Caki2 (cell line): Measurements from ENCODE around the gene SYT17. TPM values are rescaled to one million over a fixed set of nuclear protein-coding genes. Genes with fewer than 3 reads are reported as not detected.

ENCODE experiments used
- DNase-seq: peaks from one replicate; pipeline ENCODE4 v3.0.0-alpha.2; 2015; ENCODE audit warnings: low read depth
- in situ Hi-C: cut with HindIII; loops from 2 replicates; pipeline ENCODE4 v1.10.0; 2016; ENCODE audit warnings: low sequenced_read_pairs, low pct_unique_long_range_greater_than_20kb, mixed read lengths
- total RNA-seq: library from RNA; depleted of rRNA; stranded (reverse); fragments of >200 nt; shearing (Covaris generic); gene quantifications from 2 replicates; pipeline ENCODE4 v1.2.3, GENCODE V29; 2014; ENCODE audit warnings: low replicate concordance

The SYT17 gene
- total RNA-seq, 1 experiment from 2014 or later = 9.9 TPM

DNA sequence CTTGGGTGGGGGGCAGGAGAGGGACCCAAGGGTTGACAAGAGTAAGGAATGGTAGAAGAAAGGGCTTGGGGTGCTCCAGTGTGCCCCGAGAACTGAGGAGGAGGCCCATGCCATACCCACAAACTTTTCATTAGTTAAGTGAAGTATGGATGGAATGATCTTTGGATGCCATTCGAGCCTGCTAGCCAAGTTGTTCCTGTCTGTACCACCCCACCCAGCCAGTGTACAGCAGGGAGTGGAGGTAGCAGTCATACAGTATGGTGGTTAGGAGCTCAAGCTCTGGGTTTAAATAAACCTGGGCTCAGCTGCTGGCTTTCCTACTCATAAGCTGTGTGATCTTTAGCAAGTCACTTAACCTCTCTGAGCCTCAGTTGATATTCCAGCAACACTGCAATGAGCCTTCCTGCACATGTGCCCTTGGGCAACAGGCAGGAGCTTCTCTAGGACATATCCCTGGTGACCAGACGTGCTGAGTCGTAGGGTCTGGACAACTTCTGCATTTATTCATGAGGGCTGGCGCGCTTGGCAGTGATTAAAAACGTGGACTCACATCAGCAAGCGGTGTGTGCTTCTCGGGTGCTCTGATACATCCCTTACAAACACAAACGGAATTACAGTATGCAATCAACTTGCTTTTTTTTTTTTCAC, 31.4 kb upstream of the SYT17 start:
- DNase-seq = peak; percentile 27
- in situ Hi-C loops = no loop called here

DNA sequence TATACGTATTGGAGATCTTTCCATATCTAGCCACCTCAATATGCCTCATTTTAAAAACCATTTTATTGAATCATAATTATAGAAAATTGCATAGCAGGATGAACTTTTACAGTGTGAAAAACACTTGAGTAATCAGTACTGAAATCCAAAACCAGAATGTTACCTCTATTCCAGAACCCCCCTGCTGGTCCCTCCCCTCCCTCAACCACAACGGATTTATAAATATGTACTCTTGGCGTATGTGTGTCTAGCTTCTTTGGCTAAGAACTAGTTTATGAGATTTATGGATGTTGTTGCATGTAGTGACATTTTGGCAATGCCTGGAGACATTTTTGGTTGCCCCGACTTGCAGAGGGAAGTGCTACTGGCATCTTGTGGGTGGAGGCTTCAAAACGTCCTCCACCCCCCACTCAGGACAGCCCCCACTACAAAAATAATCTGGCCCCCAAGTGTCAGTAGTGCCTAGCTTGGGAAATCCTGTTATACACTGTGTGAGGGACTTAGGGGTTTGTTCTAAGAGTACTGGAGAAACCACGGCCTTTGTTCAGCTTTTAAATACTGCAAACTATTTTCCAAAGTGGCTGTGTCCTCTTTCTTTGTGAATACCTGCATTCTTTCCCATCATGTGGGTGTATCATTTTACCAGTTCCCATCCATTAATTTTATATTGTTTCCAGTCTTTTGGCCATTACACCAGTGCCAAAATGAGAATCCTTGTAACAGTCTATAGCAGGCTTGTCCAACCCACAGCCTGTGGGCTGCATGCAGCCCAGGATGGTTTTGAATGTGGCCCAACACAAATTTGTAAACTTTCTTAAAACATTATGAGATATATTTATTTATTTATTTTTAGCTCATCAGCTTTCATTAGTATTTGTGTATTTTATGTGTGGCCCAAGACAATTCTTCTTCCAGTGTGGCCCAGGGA, 30.6 kb upstream of the SYT17 start:
- DNase-seq = no peak
- in situ Hi-C loops = no loop called here

DNA sequence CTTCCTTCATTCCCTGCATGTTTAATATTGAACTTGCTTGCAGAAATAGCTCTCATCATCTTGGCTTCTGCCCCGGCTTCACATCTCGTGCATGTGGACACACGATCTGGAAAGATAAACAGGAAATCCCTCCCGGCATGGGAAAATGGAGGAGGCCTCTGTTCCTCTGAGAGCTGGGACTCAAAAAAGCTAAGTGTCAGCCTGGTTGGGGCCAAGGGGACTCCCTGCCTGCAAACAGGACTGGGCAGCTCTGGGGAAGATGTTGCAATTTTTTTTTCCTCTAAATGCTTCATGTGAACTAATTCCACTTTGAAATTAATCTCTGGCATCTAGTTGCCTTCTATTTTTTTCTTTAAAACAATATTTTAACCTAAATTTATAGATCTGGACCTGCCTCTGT, 29.4 kb upstream of the SYT17 start:
- DNase-seq = no peak
- in situ Hi-C loops = no loop called here

DNA sequence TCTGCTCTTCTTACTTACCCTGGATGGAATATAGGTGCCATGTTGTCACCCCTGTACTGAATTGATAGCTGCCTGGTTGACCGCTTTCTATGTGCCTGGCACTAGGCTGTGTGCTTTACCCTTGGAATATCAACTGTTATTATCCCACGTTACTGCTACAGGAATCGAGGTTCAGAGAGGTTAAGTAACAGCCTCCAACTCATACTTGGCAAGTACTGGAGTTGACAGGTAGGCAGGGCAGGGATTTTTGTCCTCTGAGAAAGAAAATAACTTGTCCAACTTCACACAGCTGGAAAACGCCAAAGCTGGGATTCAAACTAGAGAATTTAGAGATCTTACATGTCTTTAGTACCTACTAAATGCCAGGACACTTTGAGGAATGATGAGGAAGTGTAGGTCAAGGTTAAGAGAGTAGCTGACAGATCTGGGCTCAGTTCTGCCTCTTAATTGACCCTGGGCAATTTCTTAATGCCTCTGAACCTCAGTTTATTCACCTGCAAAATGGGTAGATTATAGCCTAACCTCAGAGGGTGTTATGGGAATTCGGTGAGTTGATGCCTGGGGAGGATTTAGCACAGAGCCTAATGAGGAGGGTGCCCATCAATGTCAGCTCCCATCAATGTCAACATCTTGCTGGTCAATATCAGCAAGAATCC, 28.5 kb upstream of the SYT17 start:
- DNase-seq = no peak
- in situ Hi-C loops = no loop called here

DNA sequence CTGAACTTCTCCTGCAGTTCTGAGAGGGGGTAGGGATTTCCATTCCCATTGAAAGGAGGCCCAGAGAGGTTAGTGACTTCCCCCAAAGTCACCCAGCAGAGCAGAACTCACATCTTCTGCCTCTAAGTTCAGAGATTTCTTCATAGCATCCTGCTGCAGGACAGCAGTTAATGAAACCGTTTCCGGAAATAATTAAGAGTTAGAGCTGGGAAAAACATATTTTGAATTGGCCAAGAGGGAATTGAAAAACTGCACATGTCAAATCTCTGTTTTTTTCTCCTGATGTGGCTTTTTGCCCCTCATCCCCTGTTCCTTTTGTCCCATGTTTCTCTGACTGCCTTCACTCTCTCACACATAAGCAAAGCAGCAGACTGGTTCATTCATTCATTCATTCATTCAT, 27.6 kb upstream of the SYT17 start:
- DNase-seq = no peak
- in situ Hi-C loops = no loop called here

DNA sequence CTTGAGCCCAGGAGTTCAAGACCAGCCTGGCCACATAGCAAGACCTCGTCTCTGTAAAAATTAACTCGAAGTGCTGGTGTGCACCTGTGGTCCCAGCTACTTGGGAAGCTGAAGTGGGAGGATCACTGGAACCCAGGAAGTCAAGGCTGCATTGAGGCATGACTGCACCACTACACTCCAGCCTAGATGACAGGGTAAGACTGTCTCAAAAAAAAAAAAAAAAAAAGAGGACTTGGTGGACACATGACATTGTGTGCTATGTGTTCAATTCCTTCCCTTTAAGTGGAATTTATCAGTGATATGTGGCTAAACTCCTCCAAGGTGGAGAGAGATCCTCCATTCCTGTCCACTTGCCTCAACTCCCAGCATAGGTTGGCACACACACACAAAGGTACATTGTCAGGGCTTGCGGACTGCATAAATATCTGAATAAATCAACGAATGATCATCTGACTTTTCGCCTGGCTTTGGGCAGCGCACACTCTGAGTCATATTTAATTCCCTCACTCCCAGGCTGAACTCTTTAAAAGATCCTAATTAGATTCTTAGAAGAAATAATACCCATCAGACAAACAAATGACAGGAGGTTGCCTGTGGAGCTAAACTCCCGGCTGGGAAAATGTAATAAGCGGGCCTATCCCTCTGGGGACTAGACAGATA, 25.0 kb upstream of the SYT17 start:
- no peak for DNase-seq
- in situ Hi-C loops = no loop called here

DNA sequence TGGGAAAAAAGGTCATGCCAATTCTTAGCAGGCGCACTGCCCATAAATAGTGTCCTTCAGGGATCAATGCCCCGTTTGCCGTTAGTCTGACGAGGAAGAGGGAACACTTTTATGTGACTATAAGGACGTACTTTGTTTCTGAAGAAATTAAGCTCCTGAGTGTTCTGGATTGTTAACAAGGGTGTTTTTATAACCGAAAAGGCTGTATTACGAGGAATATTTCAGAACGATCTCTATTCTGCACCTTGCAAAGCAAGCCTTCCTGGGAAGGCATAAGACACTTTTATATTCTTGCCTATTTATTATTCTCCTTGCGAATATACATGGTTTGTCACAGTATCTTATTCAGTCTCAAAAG, 24.5 kb upstream of the SYT17 start:
- DNase-seq = no peak
- in situ Hi-C loops = no loop called here

DNA sequence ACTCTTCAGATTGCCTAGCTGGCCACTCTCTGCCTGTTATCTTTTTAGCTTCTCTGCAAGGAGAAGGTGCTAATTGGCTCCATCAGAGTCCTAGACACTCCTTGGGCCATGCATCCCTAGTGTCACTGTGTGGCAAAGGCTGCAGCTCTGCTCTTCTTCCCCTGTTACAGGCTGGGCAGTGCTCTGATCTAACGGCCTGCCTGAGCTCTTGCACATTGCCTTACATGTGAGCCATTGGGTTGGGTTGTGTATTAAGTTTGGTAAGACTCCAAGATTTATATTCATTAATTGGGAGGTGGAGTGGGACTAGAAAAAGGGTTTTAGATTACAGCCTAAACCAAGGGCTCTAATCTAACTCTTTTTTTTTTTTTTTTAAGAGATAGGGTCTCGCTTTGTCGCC, 23.0 kb upstream of the SYT17 start:
- no peak for DNase-seq
- in situ Hi-C loops = no loop called here

DNA sequence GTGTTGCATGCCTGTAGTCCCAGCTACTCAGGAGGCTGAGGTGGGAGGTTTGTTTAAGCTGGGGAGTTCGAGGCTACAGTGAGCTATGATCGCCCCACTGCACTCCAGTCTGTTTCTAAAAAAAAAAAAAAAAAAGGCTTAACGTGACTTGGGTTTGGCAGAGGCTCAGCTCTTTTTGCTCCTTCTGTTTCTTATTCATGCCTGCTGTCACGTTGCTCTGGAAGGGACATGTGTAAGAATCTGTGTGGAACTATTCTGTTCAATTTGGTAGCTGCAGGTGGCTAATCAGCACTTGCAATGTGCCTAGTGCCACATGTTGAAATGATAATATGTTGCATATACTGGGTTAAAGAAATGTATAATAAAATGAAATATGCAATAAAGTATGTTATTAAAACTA, 20.9 kb upstream of the SYT17 start:
- in situ Hi-C loops = no loop called here

DNA sequence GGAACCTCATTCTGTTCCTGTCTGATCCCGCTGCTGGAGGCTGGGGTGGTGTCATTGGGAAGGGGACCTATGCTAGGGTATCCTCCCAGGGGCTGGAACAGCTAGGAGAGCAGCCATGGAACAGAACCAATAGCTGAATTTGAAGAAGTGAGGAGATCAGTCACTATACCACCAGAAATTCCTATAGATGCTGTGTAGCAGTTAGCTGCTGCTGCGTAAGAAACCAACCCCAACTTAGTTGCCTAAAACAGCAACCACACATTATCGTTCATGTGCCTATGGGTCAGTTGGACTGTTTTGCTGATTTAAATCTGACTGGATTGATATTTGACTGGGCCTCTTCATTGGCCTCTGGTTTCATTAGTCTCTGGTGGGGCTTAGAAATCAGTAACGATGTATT, 20.4 kb upstream of the SYT17 start:
- no peak for DNase-seq
- in situ Hi-C loops = no loop called here

More for the DNA sequence above, 20.9 kb upstream of the SYT17 start:
- no peak for DNase-seq

DNA sequence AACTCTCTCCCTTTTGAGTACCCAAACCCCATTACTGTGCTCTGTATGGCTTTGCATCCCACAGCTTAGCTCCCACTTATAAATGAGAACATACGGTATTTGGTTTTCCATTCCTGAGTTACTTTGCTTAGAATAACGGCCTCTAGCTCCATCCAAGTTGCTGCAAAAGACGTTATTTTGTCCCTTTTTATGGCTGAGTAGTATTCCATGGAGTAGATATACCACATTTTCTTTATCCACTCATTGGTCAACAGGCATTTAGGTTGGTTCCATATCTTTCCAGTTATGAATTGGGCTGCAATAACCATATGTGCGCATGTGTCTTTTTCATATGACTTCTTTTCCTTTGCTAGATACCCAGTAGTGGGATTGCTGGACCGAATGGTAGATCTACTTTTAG, 19.9 kb upstream of the SYT17 start:
- DNase-seq = no peak
- in situ Hi-C loops = no loop called here

DNA sequence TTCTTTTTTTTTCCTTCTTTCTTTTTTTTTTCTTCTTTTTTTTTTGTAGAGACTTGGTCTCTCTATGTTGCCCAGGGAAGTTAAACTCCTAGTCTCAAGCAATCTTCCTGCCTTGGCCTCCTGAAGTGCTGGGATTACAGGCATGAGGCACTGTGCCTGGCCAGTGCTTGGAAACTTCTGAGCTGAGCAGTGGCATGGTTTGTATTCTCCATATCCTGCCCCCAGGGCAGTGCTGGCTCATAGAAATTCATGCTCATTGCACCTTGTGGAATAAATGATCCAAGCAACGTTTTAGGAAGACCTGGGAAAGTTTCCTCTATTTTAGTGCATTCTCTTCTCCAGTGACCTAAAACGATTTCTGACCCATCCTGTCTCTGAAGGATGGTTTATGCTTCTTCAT, 16.7 kb upstream of the SYT17 start:
- in situ Hi-C loops = no loop called here
- no peak for DNase-seq

DNA sequence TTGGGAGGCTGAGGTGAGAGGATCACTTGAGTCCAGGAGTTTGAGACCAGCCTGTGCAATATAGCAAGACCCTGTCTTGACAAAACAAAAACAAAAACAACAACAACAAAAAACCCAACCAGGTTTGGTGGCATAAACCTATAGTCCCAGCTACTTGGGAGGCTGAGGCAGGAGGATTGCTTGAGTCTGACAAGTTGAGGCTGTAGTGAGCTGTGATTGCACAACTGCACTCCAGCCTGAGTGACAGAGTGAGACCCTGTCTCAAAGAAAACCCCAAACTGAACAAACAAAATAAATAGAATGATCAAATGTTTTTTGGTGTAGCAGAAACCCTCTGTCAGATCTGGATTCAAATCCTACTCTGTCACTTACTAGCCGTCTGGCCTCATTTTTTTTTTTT, 16.0 kb upstream of the SYT17 start:
- in situ Hi-C loops = no loop called here
- DNase-seq = no peak

DNA sequence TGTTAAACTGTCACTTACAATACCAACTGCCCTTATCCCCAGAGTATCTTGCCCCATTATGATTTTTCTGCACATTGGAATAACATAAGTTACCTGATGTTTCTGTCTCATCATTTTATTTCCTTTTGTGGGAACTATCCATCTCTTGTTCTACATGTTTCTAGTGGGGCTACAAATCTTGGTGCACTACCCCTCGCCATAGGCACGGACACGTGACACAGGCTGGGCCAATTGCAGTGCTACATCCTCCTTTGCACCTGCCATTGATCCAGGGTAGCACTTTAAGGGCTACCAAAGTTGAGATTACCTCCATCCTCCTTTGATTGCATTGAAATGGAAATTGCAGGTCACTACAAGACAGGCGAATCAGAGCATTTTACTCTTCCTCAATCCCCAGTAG, 14.2 kb upstream of the SYT17 start:
- DNase-seq = no peak
- in situ Hi-C loops = no loop called here

DNA sequence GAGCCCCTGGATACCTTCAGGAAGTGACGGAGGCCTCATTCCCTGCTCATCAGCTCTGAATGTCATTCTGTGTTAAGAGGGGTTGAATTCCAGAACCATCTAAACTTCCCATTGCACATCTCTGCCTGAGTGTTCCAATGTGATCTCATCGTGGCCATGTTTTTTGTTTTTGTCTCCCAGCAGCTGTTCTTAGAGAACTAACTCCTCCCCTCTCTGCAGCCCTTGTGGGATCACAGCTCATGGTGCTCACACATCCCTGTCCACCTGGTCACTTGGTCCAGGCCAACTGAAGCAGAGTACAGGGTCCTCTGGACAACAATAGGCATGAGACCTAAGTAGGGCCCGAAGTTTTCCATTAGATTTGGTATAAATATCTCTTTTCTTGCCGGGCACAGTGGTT, 6.0 kb upstream of the SYT17 start:
- no peak for DNase-seq
- in situ Hi-C loops = no loop called here

DNA sequence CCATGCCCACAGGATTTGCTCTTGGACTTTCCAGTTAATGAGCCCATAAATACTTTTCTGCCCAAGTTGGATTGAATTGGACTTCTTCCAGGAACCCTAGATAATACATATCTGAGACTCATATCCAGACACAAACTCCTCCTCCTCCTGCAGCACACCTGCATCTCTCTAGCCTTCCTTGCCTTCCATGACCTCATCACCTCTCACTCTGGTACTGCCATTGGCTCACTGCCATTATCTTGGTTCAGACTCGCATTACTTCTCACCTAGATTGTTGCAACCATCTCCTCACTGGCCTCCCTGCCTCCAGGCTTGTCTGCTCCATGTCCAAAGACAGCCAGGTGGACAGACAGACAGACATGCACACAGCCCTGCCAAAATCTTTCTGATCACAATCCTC, 4.8 kb upstream of the SYT17 start:
- in situ Hi-C loops = no loop called here
- no peak for DNase-seq

DNA sequence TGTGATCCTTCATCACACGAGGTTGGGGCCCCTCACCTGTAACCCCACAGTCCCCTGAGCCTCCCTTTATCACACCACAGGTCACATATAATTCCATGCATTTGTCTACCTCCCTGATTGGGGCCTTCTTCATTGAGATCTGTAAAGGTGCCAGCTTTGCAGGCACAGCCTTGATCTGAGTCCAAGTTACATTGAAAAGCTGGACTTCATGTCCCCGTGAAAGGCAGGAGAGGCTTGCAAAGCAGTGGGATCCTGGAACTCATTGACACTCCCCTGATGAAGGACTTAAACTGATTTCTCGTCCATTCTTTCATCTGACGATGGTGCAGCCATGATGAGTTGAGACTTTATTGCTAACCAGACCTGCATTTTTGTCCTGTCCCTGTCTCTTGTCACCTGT, 3.8 kb upstream of the SYT17 start:
- DNase-seq = no peak
- in situ Hi-C loops = no loop called here

DNA sequence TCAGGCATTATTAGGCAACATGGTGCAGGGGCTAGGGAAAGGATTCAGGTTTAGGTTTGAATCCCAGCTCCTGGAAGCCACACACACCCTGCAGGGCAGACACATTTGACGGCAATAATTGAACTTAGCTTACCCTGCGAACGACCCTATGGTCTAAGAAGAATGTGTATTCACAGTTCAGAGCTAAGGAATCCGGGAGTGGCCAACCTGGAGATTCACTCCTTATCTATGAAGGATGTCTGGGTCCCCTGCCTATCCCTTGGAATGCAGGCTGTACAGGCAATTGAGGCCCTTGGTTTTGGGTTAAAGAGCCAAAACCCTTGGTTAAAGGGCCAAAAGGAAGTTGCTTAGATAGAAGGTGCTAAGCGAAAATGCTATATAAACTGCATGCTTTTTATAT, 2.9 kb upstream of the SYT17 start:
- peak; percentile 16 for DNase-seq
- in situ Hi-C loops = no loop called here

DNA sequence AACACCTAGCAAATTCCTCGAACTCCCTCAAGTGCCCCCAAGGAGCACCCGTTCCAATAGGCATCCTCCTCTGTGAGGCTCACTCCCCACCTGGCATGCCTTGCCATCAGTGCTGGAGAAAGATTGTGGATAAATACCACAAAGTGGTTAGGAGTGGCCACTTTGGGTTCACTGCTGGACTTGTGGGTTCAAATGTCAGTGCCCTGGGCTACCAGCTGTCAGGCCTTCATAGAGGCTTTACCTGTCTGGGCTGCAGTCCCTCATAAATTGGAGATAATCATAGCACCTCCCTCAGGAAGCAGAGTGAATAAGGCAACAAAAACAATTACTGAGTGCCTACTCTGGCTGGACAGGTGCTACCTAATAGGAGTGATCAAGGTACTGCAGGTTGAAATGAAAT, 1.5 kb upstream of the SYT17 start:
- in situ Hi-C loops = no loop called here
- DNase-seq = no peak
